Natural killer cell (primary cell): Measurements from ENCODE around the gene PLSCR3. TPM values are rescaled to one million over a fixed set of nuclear protein-coding genes. Genes with fewer than 3 reads are reported as not detected.
A peak's percentile ranks its signal among the peaks of the same experiment; 100 is the strongest.

Experiments used
- ATAC-seq, 3 donors: fragments of 150-1000 bp in 2 of 3; fragments of 200-7000 bp in 1 of 3; cut with Tn5 transposase; 1 replicate in 1 of 3; 2 replicates in 2 of 3; pipeline ENCODE4 v1.10.0; 2021; ENCODE audit warnings: mild to moderate bottlenecking in 2 of 3, moderate library complexity in 2 of 3
- DNase-seq, 2 donors: peaks; one replicate each; pipeline versions ENCODE4 v3.0.0 to v3.0.0-alpha.2; 2013 to 2021; ENCODE audit warnings: mixed read lengths in 1 of 2
- H3K27ac ChIP-seq: one replicate; pipeline ENCODE4 v1.5.1; 2013; ENCODE audit warnings: mild to moderate bottlenecking, low read length
- H3K27me3 ChIP-seq: one replicate; pipeline ENCODE4 v1.6.1; 2013; ENCODE audit warnings: low read length; ENCODE audit not compliant: control insufficient read depth, insufficient read depth
- H3K36me3 ChIP-seq: one replicate; pipeline ENCODE4 v1.6.1; 2013; ENCODE audit warnings: low read length; ENCODE audit not compliant: control insufficient read depth, insufficient read depth
- H3K4me1 ChIP-seq: one replicate; pipeline ENCODE4 v1.6.1; 2013; ENCODE audit warnings: low read length; ENCODE audit not compliant: control insufficient read depth, insufficient read depth
- H3K4me3 ChIP-seq: one replicate; pipeline ENCODE4 v1.5.1; 2013; ENCODE audit warnings: low read length
- H3K9me3 ChIP-seq: one replicate; pipeline ENCODE4 v1.6.1; 2013; ENCODE audit warnings: low read length; ENCODE audit not compliant: control insufficient read depth, insufficient read depth
- H3K27ac Mint-ChIP-seq, 2 donors: one replicate each; pipeline ENCODE4 v1.8.0; 2022; ENCODE audit warnings: mild to moderate bottlenecking in 2 of 2, mixed read lengths in 2 of 2, moderate library complexity in 1 of 2
- H3K27me3 Mint-ChIP-seq, 2 donors: one replicate each; pipeline ENCODE4 v1.8.0; 2022; ENCODE audit warnings: low read depth in 2 of 2, mixed read lengths in 2 of 2
- H3K36me3 Mint-ChIP-seq: one replicate; pipeline ENCODE4 v1.8.0; 2022; ENCODE audit warnings: mixed read lengths
- H3K4me1 Mint-ChIP-seq, 2 donors: one replicate each; pipeline ENCODE4 v1.8.0; 2022; ENCODE audit warnings: mixed read lengths in 2 of 2
- H3K4me3 Mint-ChIP-seq: one replicate; pipeline ENCODE4 v1.8.0; 2022; ENCODE audit warnings: mild to moderate bottlenecking, moderate library complexity, mixed read lengths
- H3K9me3 Mint-ChIP-seq, 2 donors: one replicate each; pipeline ENCODE4 v1.8.0; 2022; ENCODE audit warnings: mixed read lengths in 2 of 2
- WGBS: methylation state at CpG from one replicate; pipeline ENCODE4 v1.1.7; 2013; ENCODE audit warnings: missing lambda C conversion rate; ENCODE audit not compliant: insufficient coverage; 5-methylcytosine and 5-hydroxymethylcytosine counted together
- intact Hi-C: fragments of 100-400 bp; cut with micrococcal nuclease; formaldehyde crosslinking; loops from one replicate; pipeline ENCODE4 v1.14.2; 2022
- total RNA-seq, 4 donors: library from RNA; stranded (reverse); fragments of 120-200 nt in 1 of 4; gene quantifications; one replicate each; pipeline versions ENCODE4 v1.2.3 to v1.2.4, GENCODE V29; 2013 to 2022
- TF ChIP-seq, protein P1 (sequence below): fragments of 200-600 bp; IDR thresholded peaks from one replicate; pipeline ENCODE4 v1.8.0; 2022; ENCODE audit warnings: antibody characterized with exemption

PLSCR3 gene
- total RNA-seq, 3 donors from 2014 or later (not counting 1 experiment from before 2014, with no cell fraction given), result 38.2 to 57.8 (median 47.0) TPM

DNA sequence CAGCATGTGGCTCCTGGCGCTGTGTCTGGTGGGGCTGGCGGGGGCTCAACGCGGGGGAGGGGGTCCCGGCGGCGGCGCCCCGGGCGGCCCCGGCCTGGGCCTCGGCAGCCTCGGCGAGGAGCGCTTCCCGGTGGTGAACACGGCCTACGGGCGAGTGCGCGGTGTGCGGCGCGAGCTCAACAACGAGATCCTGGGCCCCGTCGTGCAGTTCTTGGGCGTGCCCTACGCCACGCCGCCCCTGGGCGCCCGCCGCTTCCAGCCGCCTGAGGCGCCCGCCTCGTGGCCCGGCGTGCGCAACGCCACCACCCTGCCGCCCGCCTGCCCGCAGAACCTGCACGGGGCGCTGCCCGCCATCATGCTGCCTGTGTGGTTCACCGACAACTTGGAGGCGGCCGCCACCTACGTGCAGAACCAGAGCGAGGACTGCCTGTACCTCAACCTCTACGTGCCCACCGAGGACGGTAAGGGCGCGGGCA lies 14.0 kb upstream of the PLSCR3 start:
- Mint-ChIP-seq H3K27ac (no peak overlapping the region), H3K4me1 (peaks cover 3 to 20% of the 10 kb centered on the region in 2 donors), H3K4me3 (no peak overlapping the region), H3K9me3 (no peaks in the 10 kb centered on the region), H3K36me3 (no peaks in the 10 kb centered on the region), H3K27me3 (peaks cover 6 to 20% of the 10 kb centered on the region in 2 donors)
- no peak overlapping the region for H3K27ac ChIP-seq
- ATAC-seq (no peak), DNase-seq (peak in 1 of 2 donors; percentile 65)
- 58% methylated on average over 58 of the region's 58 CpGs for WGBS
- TF ChIP-seq, protein P1, sequence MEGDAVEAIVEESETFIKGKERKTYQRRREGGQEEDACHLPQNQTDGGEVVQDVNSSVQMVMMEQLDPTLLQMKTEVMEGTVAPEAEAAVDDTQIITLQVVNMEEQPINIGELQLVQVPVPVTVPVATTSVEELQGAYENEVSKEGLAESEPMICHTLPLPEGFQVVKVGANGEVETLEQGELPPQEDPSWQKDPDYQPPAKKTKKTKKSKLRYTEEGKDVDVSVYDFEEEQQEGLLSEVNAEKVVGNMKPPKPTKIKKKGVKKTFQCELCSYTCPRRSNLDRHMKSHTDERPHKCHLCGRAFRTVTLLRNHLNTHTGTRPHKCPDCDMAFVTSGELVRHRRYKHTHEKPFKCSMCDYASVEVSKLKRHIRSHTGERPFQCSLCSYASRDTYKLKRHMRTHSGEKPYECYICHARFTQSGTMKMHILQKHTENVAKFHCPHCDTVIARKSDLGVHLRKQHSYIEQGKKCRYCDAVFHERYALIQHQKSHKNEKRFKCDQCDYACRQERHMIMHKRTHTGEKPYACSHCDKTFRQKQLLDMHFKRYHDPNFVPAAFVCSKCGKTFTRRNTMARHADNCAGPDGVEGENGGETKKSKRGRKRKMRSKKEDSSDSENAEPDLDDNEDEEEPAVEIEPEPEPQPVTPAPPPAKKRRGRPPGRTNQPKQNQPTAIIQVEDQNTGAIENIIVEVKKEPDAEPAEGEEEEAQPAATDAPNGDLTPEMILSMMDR, result no peak
- intact Hi-C loops, result no loop called here
- H3K36me3 ChIP-seq, result no peaks in the 10 kb centered on the region
- H3K4me1 ChIP-seq, result peaks cover 23% of the 10 kb centered on the region
- no peak overlapping the region for H3K4me3 ChIP-seq
- no peaks in the 10 kb centered on the region for H3K9me3 ChIP-seq
- peaks cover 3% of the 10 kb centered on the region for H3K27me3 ChIP-seq

DNA sequence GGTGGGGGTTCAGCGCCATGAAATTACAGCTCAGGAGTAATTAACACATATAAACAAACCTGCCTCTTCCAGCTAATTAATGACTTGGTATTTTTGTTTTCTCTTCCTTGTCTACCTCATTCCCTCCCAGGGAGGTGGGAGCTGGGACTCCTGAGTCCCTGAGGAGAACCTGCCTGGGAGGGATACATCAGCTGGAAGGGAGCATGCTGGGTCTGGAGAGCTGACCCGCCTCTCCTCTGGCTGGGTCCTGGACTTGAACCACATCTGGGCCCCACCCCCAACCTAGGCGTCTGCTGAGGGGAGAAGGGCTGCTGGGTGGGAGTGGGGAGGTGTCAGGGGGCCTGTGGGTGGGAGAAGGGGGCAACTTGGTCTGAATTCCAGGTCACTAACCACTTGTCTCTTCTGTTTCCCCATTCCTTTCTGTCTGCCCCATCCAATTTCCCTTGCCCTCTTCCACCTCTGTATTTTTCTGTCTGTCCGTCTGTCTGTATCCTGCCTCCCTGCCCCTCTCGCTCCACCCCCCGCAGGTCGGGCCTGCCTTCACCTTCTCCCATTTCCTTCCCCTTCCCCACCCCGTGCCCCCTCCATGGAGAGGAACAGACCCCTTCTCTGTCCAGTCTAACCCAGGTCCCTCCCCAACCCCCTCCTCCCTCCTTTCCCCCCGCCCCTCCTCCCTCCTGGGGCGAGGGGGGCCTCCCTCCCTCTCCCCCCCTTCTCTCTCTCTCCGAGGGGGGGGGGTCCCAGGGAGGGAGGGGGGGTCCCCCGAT lies 13.3 kb upstream of the PLSCR3 start, which contains the start of gene NLGN2:
TSS of gene NLGN2 (plus strand) at position 361 of the 767 bp plus-strand sequence. CDS start 411 bp downstream, outside the sequence.
- peaks cover 28% of the 10 kb centered on the region for H3K4me1 ChIP-seq
- Mint-ChIP-seq H3K27ac (no peak within 1 kb of the TSS), H3K4me1 (peaks cover 8 to 25% of the 10 kb centered on the region in 2 donors), H3K9me3 (no peaks in the 10 kb centered on the region), H3K27me3 (peaks cover 6 to 20% of the 10 kb centered on the region in 2 donors), H3K4me3 (peak within 1 kb of the TSS; percentile 52), H3K36me3 (no peaks in the 10 kb centered on the region)
- no peaks in the 10 kb centered on the region for H3K9me3 ChIP-seq
- TF ChIP-seq, protein P1, result no peak
- H3K27me3 ChIP-seq, result peaks cover 3% of the 10 kb centered on the region
- no peaks in the 10 kb centered on the region for H3K36me3 ChIP-seq
- H3K27ac ChIP-seq, result no peak within 1 kb of the TSS
- ATAC-seq (no peak), DNase-seq (no peak)
- no peak within 1 kb of the TSS for H3K4me3 ChIP-seq
- intact Hi-C loops, result no loop called here
- WGBS, result 44% methylated on average over 8 of the region's 12 CpGs

DNA sequence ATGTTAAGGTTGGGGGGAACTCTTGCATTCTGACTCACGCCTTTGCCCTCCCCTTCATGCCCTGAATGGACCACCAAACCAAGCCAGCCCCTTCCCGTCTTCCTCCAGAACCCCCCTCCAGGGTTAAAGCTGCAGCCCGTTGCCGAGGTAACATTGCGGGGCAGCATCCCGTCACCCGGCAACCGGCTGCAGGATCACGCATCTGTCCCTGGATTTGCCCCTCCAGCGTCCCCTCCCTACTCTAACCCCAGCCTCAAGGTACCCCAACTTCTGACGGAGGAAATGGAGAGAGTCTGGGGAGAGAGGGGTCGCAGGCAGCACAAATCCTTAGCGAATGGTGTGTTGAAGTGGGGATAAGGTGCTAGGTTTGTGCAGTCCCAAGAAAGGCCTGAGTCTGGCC lies 12.8 kb upstream of the PLSCR3 start:
- H3K4me3 Mint-ChIP-seq, result no peak overlapping the region
- no peaks in the 10 kb centered on the region for H3K9me3 Mint-ChIP-seq
- Histone ChIP-seq H3K36me3 (no peaks in the 10 kb centered on the region), H3K27ac (no peak overlapping the region), H3K4me1 (peaks cover 28% of the 10 kb centered on the region), H3K27me3 (peaks cover 3% of the 10 kb centered on the region), H3K9me3 (no peaks in the 10 kb centered on the region), H3K4me3 (no peak overlapping the region)
- H3K27me3 Mint-ChIP-seq, result peaks cover 6 to 20% of the 10 kb centered on the region in 2 donors
- WGBS, result 96% methylated on average over 12 of the region's 13 CpGs
- H3K36me3 Mint-ChIP-seq, result no peaks in the 10 kb centered on the region
- TF ChIP-seq, protein P1, result no peak
- DNase-seq (no peak), ATAC-seq (no peak)
- intact Hi-C loops, result no loop called here
- peaks cover 8 to 25% of the 10 kb centered on the region in 2 donors for H3K4me1 Mint-ChIP-seq
- no peak overlapping the region for H3K27ac Mint-ChIP-seq
